ENCODE measurements around the gene ANO6.
"Not testable (repeated sequence)": the region's sequence is repeated elsewhere in the genome, so short reads cannot be mapped to it uniquely, and the experiment has no call there.

The ANO6 gene

GRCh38 chr12:45314770-45315169, 98.9 kb downstream of the ANO6 start:
- DNase-seq, result no peak

GRCh38 chr12:45315462-45315861, 99.6 kb downstream of the ANO6 start:
- no peak for DNase-seq

- not testable (repeated sequence) for DNase-seq
Measured at GRCh38 chr12:45317261-45317660, 101.4 kb downstream of the ANO6 start.

GRCh38 chr12:45322810-45323209, 106.9 kb downstream of the ANO6 start:
- no peak for DNase-seq

GRCh38 chr12:45324391-45324790, 108.5 kb downstream of the ANO6 start:
- DNase-seq, result no peak

- DNase-seq, result no peak
Measured at GRCh38 chr12:45326358-45326975, 110.6 kb downstream of the ANO6 start.

- no peak for DNase-seq
Measured at GRCh38 chr12:45327823-45328383, 112.0 kb downstream of the ANO6 start.

GRCh38 chr12:45329238-45329637, 113.3 kb downstream of the ANO6 start:
- no peak for DNase-seq

GRCh38 chr12:45329702-45330101, 113.8 kb downstream of the ANO6 start:
- no peak for DNase-seq

GRCh38 chr12:45331552-45331951, 115.7 kb downstream of the ANO6 start:
- no peak for DNase-seq

GRCh38 chr12:45334396-45334795, 118.5 kb downstream of the ANO6 start:
- no peak for DNase-seq

- DNase-seq, result no peak
Measured at GRCh38 chr12:45336331-45336730, 120.4 kb downstream of the ANO6 start.

GRCh38 chr12:45336762-45337596, 121.1 kb downstream of the ANO6 start:
- DNase-seq, result no peak

GRCh38 chr12:45337835-45338234, 121.9 kb downstream of the ANO6 start:
- DNase-seq, result no peak

GRCh38 chr12:45338272-45338671, 122.4 kb downstream of the ANO6 start:
- no peak for DNase-seq

GRCh38 chr12:45339035-45339434, 123.1 kb downstream of the ANO6 start:
- DNase-seq, result no peak

GRCh38 chr12:45342171-45342570, 126.3 kb downstream of the ANO6 start:
- no peak for DNase-seq

- DNase-seq, result no peak
Measured at GRCh38 chr12:45342848-45343247, 127.0 kb downstream of the ANO6 start.

- DNase-seq, result no peak
Measured at GRCh38 chr12:45343269-45344051, 127.6 kb downstream of the ANO6 start.

GRCh38 chr12:45348311-45348710, 132.4 kb downstream of the ANO6 start:
- DNase-seq, result no peak

- DNase-seq, result no peak
Measured at GRCh38 chr12:45348986-45349385, 133.1 kb downstream of the ANO6 start.

GRCh38 chr12:45349916-45350315, 134.0 kb downstream of the ANO6 start:
- DNase-seq, result no peak

GRCh38 chr12:45350861-45351260, 135.0 kb downstream of the ANO6 start:
- DNase-seq, result no peak
